Measurements from ENCODE around the gene KIN. TPM values are rescaled to one million over a fixed set of nuclear protein-coding genes. Genes with fewer than 3 reads are reported as not detected.

Gene KIN
- 2.3 and 4.9 TPM in 2 replicates for total RNA-seq

GRCh38 chr10:7787857-7788638 is at the start of gene KIN, which contains the start of gene ATP5F1C:
Gene KIN (minus strand): TSS chr10:7787993. CDS start chr10:7787933, 60 bp downstream.
Gene ATP5F1C (plus strand): TSS chr10:7788177. CDS start chr10:7788208, 31 bp downstream.

GRCh38 chr10:7818295-7819120 is 30.7 kb upstream of the KIN start, which contains the start of gene TAF3:
Gene TAF3 (plus strand): TSS chr10:7818505. CDS start chr10:7818710, 205 bp downstream.

GRCh38 chr10:7703140-7703539 is 84.7 kb downstream of the KIN start, which contains the start of gene ITIH2:
Gene ITIH2 (plus strand): TSS chr10:7703316. CDS start chr10:7703435, 119 bp downstream.

Other genes starting within 250 kb of the KIN start
- 0.16 and 0.17 TPM in 2 replicates for gene ITIH5, start 121.0 kb downstream of the KIN start, total RNA-seq
- gene ITIH2, start 84.7 kb downstream of the KIN start, total RNA-seq, result not detected in 2 replicates
- gene ATP5F1C, start 184 bp upstream of the KIN start, total RNA-seq, result 137 and 234 TPM in 2 replicates
- gene TAF3, start 30.5 kb upstream of the KIN start, total RNA-seq, result 0.94 and 1.1 TPM in 2 replicates